Thyroid gland (tissue), 4 donors: ENCODE measurements around the gene RFX3. TPM values are rescaled to one million over a fixed set of nuclear protein-coding genes. Genes with fewer than 3 reads are reported as not detected.

Experiments used
- DNase-seq, 2 donors: peaks; one replicate each; pipeline ENCODE4 v3.0.0-alpha.2; 2019
- H3K27ac ChIP-seq, 3 donors: fragments of 200-600 bp; sonication (generic); 1 replicate in 2 of 3; 2 replicates in 1 of 3; pipeline ENCODE4 v1.5.1; 2016 to 2019; ENCODE audit warnings: mild to moderate bottlenecking in 1 of 3, moderate library complexity in 1 of 3
- H3K27me3 ChIP-seq: fragments of 200-600 bp; sonication (generic); one replicate; pipeline ENCODE4 v1.5.1; 2019
- H3K36me3 ChIP-seq, 2 donors: fragments of 200-600 bp; sonication (generic); one replicate each; pipeline ENCODE4 v1.5.1; 2016 to 2019
- H3K4me1 ChIP-seq, 2 donors: fragments of 200-600 bp; sonication (generic); one replicate each; pipeline ENCODE4 v1.5.1; 2017 to 2019
- H3K4me3 ChIP-seq, 3 donors: fragments of 200-600 bp; sonication (generic); replicated peaks in 1 of 3; 1 replicate in 2 of 3; 2 replicates in 1 of 3; pipeline ENCODE4 v1.5.1; 2016; ENCODE audit warnings: mild to moderate bottlenecking in 1 of 3
- H3K9me3 ChIP-seq: fragments of 200-600 bp; sonication (generic); one replicate; pipeline ENCODE4 v1.5.1; 2017
- CTCF ChIP-seq, 6 experiments: fragments of 200-600 bp in 3 of 6; fragments of 450-650 bp in 3 of 6; sonication (generic) in 3 of 6; IDR thresholded peaks; one replicate each; pipeline ENCODE4 v1.5.1; 2016 to 2019; ENCODE audit warnings: antibody characterized with exemption in 6 of 6, mild to moderate bottlenecking in 2 of 6, inconsistent platforms in 1 of 6, moderate library complexity in 1 of 6
- POLR2A ChIP-seq, 2 donors: fragments of 450-650 bp; IDR thresholded peaks; one replicate each; pipeline ENCODE4 v1.6.1; 2017; ENCODE audit warnings: antibody characterized with exemption in 2 of 2, mild to moderate bottlenecking in 2 of 2, moderate library complexity in 1 of 2
- WGBS, 2 donors: methylation state at CpG; one replicate each; pipeline ENCODE4 v1.1.5; 2017; 5-methylcytosine and 5-hydroxymethylcytosine counted together
- intact Hi-C: fragments of 100-400 bp; cut with DNase I; formaldehyde crosslinking; loops from one replicate; pipeline ENCODE4 v1.15.1; 2023
- total RNA-seq, 4 donors: library from RNA; depleted of rRNA; stranded (reverse); fragments of >200 nt; gene quantifications; one replicate each; pipeline ENCODE4 v1.2.3, GENCODE V29; 2016

Gene RFX3
- total RNA-seq, 4 donors from 2014 or later: 8.8 to 16.7 (median 12.3) TPM

GRCh38 chr9:3246241-3246640 lies 279.6 kb downstream of the RFX3 start:
- H3K27me3 ChIP-seq: no peaks in the 10 kb centered on the region
- H3K36me3 ChIP-seq: no peaks in the 10 kb centered on the region
- no peak overlapping the region for H3K4me3 ChIP-seq
- H3K4me1 ChIP-seq: peaks cover 0 to 5% of the 10 kb centered on the region in 2 donors
- intact Hi-C loops: no loop called here
- TF ChIP-seq POLR2A (IDR thresholded peaks at IDR 0.05): no peak
- no peak for TF ChIP-seq CTCF (IDR thresholded peaks at IDR 0.05)
- WGBS, 2 donors: 92 to 97% methylated on average over 3 of the region's 3 CpGs
- no peak for DNase-seq
- no peaks in the 10 kb centered on the region for H3K9me3 ChIP-seq
- no peak overlapping the region for H3K27ac ChIP-seq

GRCh38 chr9:3244963-3245653 lies 280.7 kb downstream of the RFX3 start:
- whole genome bisulfite sequencing, 2 donors: 88% methylated on average over 5 of the region's 5 CpGs
- Histone ChIP-seq H3K27me3 (no peaks in the 10 kb centered on the region), H3K4me3 (no peak overlapping the region), H3K36me3 (no peaks in the 10 kb centered on the region), H3K9me3 (no peaks in the 10 kb centered on the region), H3K4me1 (peaks cover 0 to 8% of the 10 kb centered on the region in 2 donors), H3K27ac (no peak overlapping the region)
- intact Hi-C loops: no loop called here
- no peak for TF ChIP-seq POLR2A (IDR thresholded peaks at IDR 0.05)
- TF ChIP-seq CTCF (IDR thresholded peaks at IDR 0.05): no peak
- no peak for DNase-seq

GRCh38 chr9:3243683-3244082 lies 282.1 kb downstream of the RFX3 start:
- H3K4me3 ChIP-seq: no peak overlapping the region
- peaks cover 0 to 8% of the 10 kb centered on the region in 2 donors for H3K4me1 ChIP-seq
- H3K36me3 ChIP-seq: no peaks in the 10 kb centered on the region
- WGBS, 2 donors: 92 to 93% methylated on average over 4 of the region's 4 CpGs
- intact Hi-C loops: no loop called here
- no peaks in the 10 kb centered on the region for H3K27me3 ChIP-seq
- TF ChIP-seq POLR2A (IDR thresholded peaks at IDR 0.05): no peak
- no peak for TF ChIP-seq CTCF (IDR thresholded peaks at IDR 0.05)
- no peak overlapping the region for H3K27ac ChIP-seq
- H3K9me3 ChIP-seq: no peaks in the 10 kb centered on the region
- no peak for DNase-seq

GRCh38 chr9:3241290-3241689 lies 284.5 kb downstream of the RFX3 start:
- intact Hi-C loops: no loop called here
- peak; percentile 7 to 17 for DNase-seq
- peaks cover 0 to 8% of the 10 kb centered on the region in 2 donors for H3K4me1 ChIP-seq
- H3K27me3 ChIP-seq: no peaks in the 10 kb centered on the region
- no peak overlapping the region for H3K4me3 ChIP-seq
- no peaks in the 10 kb centered on the region for H3K36me3 ChIP-seq
- H3K27ac ChIP-seq: no peak overlapping the region
- TF ChIP-seq POLR2A (IDR thresholded peaks at IDR 0.05) (no peak), CTCF (IDR thresholded peaks at IDR 0.05) (no peak)
- WGBS, 2 donors: 19 to 35% methylated on average over 3 of the region's 3 CpGs
- no peaks in the 10 kb centered on the region for H3K9me3 ChIP-seq

GRCh38 chr9:3240656-3241268 lies 285.0 kb downstream of the RFX3 start:
- TF ChIP-seq POLR2A (IDR thresholded peaks at IDR 0.05): no peak
- TF ChIP-seq CTCF (IDR thresholded peaks at IDR 0.05): peak; percentile 47 to 88 (median 74)
- intact Hi-C loops: no loop called here
- H3K4me3 ChIP-seq: no peak overlapping the region
- no peaks in the 10 kb centered on the region for H3K9me3 ChIP-seq
- H3K4me1 ChIP-seq: peaks cover 0 to 8% of the 10 kb centered on the region in 2 donors
- no peak overlapping the region for H3K27ac ChIP-seq
- 25 to 29% methylated on average over 3 of the region's 3 CpGs for whole genome bisulfite sequencing, 2 donors
- H3K27me3 ChIP-seq: no peaks in the 10 kb centered on the region
- peak; percentile 88 for DNase-seq
- H3K36me3 ChIP-seq: no peaks in the 10 kb centered on the region
